Measurements from ENCODE around the gene PLEKHS1. TPM values are rescaled to one million over a fixed set of nuclear protein-coding genes. Genes with fewer than 3 reads are reported as not detected.

Gene PLEKHS1
- total RNA-seq, 1 donor from 2014 or later: not detected

- H3K27ac Mint-ChIP-seq: no peak overlapping the region
- H3K36me3 Mint-ChIP-seq (ENCODE audit: insufficient read depth): no peaks in the 10 kb centered on the region
- no peaks in the 10 kb centered on the region for H3K9me3 Mint-ChIP-seq (ENCODE audit: low read depth)
- no peaks in the 10 kb centered on the region for H3K27me3 Mint-ChIP-seq
- no peak overlapping the region for H3K4me3 Mint-ChIP-seq (ENCODE audit: low read depth)
- DNase-seq (ENCODE audit: low spot score, unreplicated experiment): no peak
- TF ChIP-seq, protein P1, sequence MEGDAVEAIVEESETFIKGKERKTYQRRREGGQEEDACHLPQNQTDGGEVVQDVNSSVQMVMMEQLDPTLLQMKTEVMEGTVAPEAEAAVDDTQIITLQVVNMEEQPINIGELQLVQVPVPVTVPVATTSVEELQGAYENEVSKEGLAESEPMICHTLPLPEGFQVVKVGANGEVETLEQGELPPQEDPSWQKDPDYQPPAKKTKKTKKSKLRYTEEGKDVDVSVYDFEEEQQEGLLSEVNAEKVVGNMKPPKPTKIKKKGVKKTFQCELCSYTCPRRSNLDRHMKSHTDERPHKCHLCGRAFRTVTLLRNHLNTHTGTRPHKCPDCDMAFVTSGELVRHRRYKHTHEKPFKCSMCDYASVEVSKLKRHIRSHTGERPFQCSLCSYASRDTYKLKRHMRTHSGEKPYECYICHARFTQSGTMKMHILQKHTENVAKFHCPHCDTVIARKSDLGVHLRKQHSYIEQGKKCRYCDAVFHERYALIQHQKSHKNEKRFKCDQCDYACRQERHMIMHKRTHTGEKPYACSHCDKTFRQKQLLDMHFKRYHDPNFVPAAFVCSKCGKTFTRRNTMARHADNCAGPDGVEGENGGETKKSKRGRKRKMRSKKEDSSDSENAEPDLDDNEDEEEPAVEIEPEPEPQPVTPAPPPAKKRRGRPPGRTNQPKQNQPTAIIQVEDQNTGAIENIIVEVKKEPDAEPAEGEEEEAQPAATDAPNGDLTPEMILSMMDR (IDR thresholded peaks at IDR 0.05; ENCODE audit: unreplicated experiment): no peak
- peaks cover 30% of the 10 kb centered on the region for H3K4me1 Mint-ChIP-seq (ENCODE audit: low read depth)
These were observed 42.2 kb upstream of the PLEKHS1 start for GRCh38 chr10:113709221-113709838.

- peaks cover 20% of the 10 kb centered on the region for H3K4me1 Mint-ChIP-seq (ENCODE audit: low read depth)
- DNase-seq (ENCODE audit: low spot score, unreplicated experiment): no peak
- H3K27me3 Mint-ChIP-seq: no peaks in the 10 kb centered on the region
- no peaks in the 10 kb centered on the region for H3K9me3 Mint-ChIP-seq (ENCODE audit: low read depth)
- H3K4me3 Mint-ChIP-seq (ENCODE audit: low read depth): no peak overlapping the region
- H3K27ac Mint-ChIP-seq: no peak overlapping the region
- TF ChIP-seq, protein P1 (IDR thresholded peaks at IDR 0.05; ENCODE audit: unreplicated experiment): no peak
- no peaks in the 10 kb centered on the region for H3K36me3 Mint-ChIP-seq (ENCODE audit: insufficient read depth)
These were observed 40.3 kb upstream of the PLEKHS1 start for GRCh38 chr10:113711142-113711541.

GRCh38 chr10:113712024-113712423, 39.5 kb upstream of the PLEKHS1 start:
- Mint-ChIP-seq H3K4me3 (ENCODE audit: low read depth) (no peak overlapping the region), H3K27ac (no peak overlapping the region), H3K27me3 (no peaks in the 10 kb centered on the region), H3K36me3 (ENCODE audit: insufficient read depth) (no peaks in the 10 kb centered on the region), H3K9me3 (ENCODE audit: low read depth) (no peaks in the 10 kb centered on the region), H3K4me1 (ENCODE audit: low read depth) (peaks cover 19% of the 10 kb centered on the region)
- DNase-seq (ENCODE audit: low spot score, unreplicated experiment): no peak
- TF ChIP-seq, protein P1 (IDR thresholded peaks at IDR 0.05; ENCODE audit: unreplicated experiment): no peak

DNA sequence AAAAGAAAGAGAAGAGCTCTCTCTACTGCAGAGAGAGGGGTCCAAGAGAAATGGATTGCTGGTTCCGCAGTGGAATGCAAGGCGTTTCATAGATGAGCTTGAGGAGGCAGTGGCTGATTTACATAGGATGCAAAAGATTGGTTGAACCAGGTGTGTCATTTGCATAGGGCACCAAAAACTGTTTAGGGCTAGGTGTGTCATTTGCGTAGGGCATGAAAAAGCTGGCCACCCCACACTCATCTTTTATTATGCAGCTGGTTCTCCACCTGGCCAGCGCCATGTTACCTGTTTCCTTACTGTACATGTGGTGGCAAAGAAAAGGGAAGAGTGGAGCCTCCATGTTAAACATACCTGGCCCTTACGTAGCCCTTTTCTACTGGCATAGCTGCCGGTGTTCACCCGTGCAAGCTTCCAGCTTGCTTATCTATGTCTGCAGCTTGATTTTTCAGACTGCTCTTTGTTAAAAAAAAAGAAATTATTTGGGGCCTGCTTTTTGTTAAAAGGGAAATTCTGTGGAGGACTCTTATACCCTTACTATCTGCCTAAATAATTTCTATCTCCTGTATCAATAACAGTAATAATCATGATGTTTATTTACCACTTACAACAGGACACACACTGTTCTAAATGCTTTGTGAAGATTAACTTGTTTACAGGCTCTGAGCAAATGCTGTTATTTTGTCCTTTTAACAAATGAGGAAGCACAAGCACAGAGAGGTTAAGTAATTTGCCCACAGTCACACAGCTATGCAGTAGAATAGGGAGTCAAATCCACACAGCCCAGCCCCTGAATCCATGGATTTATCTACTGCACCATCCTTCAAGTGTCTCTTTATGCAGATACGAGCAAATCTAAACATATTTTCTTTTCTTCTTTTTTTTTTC, 38.5 kb upstream of the PLEKHS1 start:
- Mint-ChIP-seq H3K4me1 (ENCODE audit: low read depth) (peaks cover 19% of the 10 kb centered on the region), H3K27ac (no peak overlapping the region), H3K4me3 (ENCODE audit: low read depth) (peak overlapping the region; percentile 30), H3K9me3 (ENCODE audit: low read depth) (peaks cover under 1% of the 10 kb centered on the region), H3K36me3 (ENCODE audit: insufficient read depth) (peaks cover 4% of the 10 kb centered on the region), H3K27me3 (no peaks in the 10 kb centered on the region)
- TF ChIP-seq, protein P1 (IDR thresholded peaks at IDR 0.05; ENCODE audit: unreplicated experiment): no peak
- no peak for DNase-seq (ENCODE audit: low spot score, unreplicated experiment)

DNA sequence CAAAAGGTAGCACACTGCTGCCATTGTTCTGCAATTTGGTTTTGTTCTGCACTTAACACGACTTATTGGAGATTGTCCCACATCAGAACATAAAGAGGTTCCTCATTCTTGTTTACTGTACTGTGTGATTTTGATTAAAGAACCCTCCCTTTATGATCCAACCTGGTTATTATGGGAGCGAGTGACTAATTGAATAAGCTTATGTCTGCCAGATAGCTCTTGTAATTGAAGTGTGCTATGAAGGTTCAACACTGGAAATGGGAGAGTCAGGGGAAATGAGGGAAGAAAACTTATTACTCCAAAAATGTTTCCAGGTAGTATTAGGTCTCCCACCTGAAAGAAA, 37.9 kb upstream of the PLEKHS1 start:
- peaks cover 19% of the 10 kb centered on the region for H3K4me1 Mint-ChIP-seq (ENCODE audit: low read depth)
- no peaks in the 10 kb centered on the region for H3K27me3 Mint-ChIP-seq
- TF ChIP-seq, protein P1 (IDR thresholded peaks at IDR 0.05; ENCODE audit: unreplicated experiment): no peak
- H3K36me3 Mint-ChIP-seq (ENCODE audit: insufficient read depth): peaks cover 8% of the 10 kb centered on the region
- no peak overlapping the region for H3K27ac Mint-ChIP-seq
- H3K4me3 Mint-ChIP-seq (ENCODE audit: low read depth): no peak overlapping the region
- H3K9me3 Mint-ChIP-seq (ENCODE audit: low read depth): peaks cover 4% of the 10 kb centered on the region
- no peak for DNase-seq (ENCODE audit: low spot score, unreplicated experiment)
